Activated CD4-positive, alpha-beta T cell treated with anti-CD3 and anti-CD28 coated beads, Interleukin-2, amount 50 U/mL, for 24 hours (primary cell): ENCODE data around the gene TSPAN31.
"Not testable (repeated sequence)": the region's sequence is repeated elsewhere in the genome, so short reads cannot be mapped to it uniquely, and the experiment has no call there.

Experiments
- DNase-seq, 2 donors: peaks; one replicate each; pipeline ENCODE4 v3.0.0-alpha.2; 2020; ENCODE audit warnings: low read depth in 1 of 2, low spot score in 1 of 2

TSPAN31 gene, protein sequence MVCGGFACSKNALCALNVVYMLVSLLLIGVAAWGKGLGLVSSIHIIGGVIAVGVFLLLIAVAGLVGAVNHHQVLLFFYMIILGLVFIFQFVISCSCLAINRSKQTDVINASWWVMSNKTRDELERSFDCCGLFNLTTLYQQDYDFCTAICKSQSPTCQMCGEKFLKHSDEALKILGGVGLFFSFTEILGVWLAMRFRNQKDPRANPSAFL

DNA sequence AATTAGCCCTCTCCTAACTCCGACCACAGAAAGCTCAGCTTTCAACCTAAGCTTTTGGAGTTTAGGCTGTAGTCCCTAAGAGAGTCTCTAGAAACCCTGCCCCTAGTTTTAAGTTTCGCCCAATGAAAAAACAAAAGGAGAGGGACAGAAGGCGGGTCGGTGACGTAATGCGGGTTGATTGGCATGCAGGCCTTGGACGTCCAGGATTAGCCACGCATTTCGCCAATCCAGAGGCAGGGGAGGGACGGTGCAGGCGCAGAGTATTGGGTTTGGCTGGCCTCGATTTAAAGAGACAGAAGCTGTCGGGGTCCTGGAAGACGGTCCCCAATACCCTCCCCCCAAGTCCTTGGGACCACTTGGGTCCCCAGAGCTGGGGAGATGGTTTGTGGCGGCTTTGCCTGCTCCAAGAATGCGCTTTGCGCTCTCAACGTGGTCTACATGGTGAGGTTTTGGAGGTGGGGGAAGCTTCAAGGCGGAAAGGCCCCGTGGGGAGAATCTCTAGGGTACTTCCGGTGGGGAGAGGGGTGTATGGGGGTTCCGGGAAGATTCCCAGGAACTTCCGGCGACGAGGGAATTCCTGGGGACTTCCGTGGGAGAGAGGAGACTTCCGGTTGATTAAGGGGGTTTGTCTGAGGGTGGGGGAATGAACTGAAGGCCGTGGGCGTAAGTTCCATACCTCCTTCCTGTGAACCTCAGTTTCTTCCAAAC lies at the start of gene TSPAN31:
TSPAN31 (plus strand) TSS at position 263 of the 708 bp plus-strand sequence; CDS start at position 379, 116 bp downstream.
- DNase-seq = peak; percentile 86 to 97

DNA sequence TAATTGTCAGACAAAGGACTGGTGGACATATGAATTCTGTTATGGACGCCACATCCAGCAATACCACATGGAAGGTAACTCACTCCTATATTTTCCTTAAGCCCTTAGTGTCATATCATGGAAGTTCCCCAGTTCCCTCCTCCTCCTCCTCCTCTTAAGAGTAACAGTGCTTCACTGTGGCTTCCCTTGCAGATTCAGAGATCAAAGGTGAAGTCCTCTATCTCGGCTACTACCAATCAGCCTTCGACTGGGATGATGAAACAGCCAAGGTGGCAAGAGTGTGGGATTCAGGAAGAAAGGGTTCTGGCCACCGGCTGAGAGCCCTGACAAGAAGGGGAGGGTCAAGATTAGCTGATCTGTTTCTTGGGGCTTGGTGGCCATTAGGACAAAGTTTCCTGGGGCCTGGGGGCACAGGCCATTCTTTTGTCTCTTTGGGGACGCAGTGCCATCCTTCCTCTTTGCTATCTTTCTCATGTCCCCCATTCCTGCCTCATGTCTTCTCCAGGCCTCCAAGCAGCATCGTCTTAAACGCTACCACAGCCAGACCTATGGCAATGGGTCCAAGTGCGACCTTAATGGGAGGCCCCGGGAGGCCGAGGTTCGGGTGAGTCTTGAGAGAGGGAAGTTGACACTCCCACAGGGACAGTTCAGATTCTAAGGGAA lies 48.9 kb upstream of the TSPAN31 start:
- DNase-seq = no peak

GRCh38 chr12:57697076-57697475 lies 47.8 kb upstream of the TSPAN31 start:
- no peak for DNase-seq

DNA sequence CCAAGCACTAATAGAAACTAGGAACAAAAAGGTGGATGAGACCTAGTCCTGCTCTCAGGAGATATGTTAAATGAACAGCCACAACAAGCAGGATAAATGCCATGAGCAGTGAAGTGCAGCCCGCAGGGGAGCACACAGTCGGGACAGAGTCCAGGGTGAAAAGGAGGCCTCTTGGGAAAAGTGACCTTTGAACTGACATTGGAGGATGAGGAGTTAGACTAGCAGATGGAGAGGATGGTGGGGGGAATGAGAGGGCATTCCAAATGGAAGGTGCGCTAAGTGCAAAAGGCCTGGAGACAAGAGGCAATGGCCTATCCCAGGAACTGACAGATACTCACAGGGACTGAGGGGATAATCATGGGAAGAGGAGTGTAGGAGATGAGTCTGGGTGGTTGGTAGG lies 46.4 kb upstream of the TSPAN31 start:
- no peak for DNase-seq

DNA sequence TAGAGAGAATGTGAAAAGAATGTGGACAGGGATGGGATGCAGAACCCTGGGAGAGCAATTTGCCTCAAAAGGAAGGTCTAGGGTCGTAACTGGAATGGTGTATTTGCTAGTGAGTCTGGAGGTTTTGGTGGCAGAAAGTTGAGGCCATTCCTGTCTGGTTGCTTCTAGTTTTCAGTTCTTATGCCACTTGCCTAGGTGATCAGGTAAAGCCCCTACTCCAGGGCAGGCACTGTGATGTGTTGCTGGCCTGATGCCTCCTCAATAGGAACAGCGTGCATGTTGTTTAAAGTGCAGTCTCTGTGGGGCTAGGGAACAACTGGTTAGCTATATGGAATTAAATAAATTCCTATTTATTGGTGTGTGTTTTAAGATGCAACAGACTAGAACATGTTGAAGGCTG lies 44.5 kb upstream of the TSPAN31 start:
- DNase-seq = no peak

GRCh38 chr12:57707250-57707649 lies 37.6 kb upstream of the TSPAN31 start:
- DNase-seq = no peak

DNA sequence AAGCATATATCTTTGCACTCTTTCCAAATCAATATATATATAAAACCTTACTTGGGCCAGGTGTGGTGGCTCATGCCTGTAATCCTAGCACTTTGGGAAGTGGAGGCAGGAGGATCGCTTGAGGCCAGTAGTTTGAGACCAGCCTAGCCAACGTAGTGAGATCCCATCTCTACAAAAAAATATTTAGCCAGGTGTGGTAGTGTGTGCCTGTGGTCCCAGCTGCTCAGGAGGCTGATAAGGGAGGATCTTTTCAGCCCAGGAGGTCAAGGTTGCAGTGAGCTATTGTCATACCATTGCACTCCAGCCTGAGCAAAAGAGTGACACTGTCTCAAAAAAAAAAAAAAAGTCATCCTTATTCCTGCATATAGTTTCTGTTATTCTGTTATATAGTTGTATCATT lies 36.5 kb upstream of the TSPAN31 start:
- no peak for DNase-seq

GRCh38 chr12:57712701-57713100 lies 32.1 kb upstream of the TSPAN31 start:
- no peak for DNase-seq

GRCh38 chr12:57713209-57713608 lies 31.6 kb upstream of the TSPAN31 start:
- DNase-seq = no peak

GRCh38 chr12:57715036-57715748 lies 29.6 kb upstream of the TSPAN31 start:
- DNase-seq = not testable (repeated sequence)

GRCh38 chr12:57715786-57716185 lies 29.1 kb upstream of the TSPAN31 start:
- DNase-seq = no peak

- DNase-seq = no peak
Measured at GRCh38 chr12:57716305-57716704, 28.5 kb upstream of the TSPAN31 start.

DNA sequence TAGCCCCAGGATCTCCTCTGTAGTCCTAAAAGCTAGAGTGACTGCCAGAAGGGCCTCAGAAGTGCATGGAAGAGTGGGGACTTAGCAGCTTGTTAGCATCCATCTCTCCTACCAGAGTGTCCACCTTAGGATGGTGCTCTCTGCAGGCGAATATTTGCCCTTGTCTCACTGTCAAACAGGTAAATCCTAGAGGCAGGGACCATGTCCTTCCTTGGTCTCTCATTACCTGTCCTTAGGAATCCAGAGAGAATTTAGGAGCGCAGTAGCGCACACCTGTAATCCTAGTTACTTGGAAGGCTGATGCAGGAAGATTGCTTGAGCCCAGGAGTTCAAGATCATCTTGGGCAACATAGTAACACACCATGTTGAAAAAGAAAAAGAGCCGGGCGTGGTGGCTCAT lies 27.7 kb upstream of the TSPAN31 start:
- DNase-seq = no peak

- no peak for DNase-seq
Measured at GRCh38 chr12:57717846-57718640, 26.8 kb upstream of the TSPAN31 start.

- DNase-seq = no peak
Measured at GRCh38 chr12:57718641-57719528, 26.0 kb upstream of the TSPAN31 start.

GRCh38 chr12:57719777-57720605 lies 24.8 kb upstream of the TSPAN31 start:
- DNase-seq = no peak

DNA sequence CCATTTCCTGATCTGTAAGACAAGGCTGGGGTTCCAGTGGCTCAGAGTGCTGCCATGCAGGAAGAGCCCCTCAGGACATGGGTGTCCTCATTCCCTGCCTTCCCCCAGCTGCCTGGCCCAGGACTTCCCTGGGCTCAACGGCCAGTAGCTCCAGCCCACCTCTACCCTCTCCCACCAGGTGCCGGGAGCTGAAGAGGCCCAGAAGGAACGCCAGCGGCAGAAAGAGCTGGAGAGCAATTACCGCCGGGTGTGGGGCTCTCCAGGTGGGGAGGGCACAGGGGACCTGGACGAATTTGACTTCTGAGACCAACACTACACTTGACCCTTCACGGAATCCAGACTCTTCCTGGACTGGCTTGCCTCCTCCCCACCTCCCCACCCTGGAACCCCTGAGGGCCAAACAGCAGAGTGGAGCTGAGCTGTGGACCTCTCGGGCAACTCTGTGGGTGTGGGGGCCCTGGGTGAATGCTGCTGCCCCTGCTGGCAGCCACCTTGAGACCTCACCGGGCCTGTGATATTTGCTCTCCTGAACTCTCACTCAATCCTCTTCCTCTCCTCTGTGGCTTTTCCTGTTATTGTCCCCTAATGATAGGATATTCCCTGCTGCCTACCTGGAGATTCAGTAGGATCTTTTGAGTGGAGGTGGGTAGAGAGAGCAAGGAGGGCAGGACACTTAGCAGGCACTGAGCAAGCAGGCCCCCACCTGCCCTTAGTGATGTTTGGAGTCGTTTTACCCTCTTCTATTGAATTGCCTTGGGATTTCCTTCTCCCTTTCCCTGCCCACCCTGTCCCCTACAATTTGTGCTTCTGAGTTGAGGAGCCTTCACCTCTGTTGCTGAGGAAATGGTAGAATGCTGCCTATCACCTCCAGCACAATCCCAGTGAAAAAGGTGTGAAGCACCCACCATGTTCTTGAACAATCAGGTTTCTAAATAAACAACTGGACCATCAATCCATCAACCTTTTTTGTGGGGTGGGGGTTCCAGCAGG lies 23.9 kb upstream of the TSPAN31 start:
- DNase-seq = no peak
